Fibroblast of lung (primary cell): Measurements from ENCODE around the gene INPP5A. TPM values are rescaled to one million over a fixed set of nuclear protein-coding genes. Genes with fewer than 3 reads are reported as not detected.

Source experiments
- DNase-seq, 2 donors: peaks; one replicate each; pipeline versions ENCODE4 v3.0.0 to v3.0.0-alpha.2; 2010; ENCODE audit warnings: low read depth in 2 of 2
- H2AFZ ChIP-seq: 2 replicates; pipeline ENCODE4 v1.5.1; 2012; ENCODE audit warnings: low read length, control low read depth, inconsistent platforms
- H3K27ac ChIP-seq: 2 replicates; pipeline ENCODE4 v1.5.1; 2011; ENCODE audit warnings: low read length, control low read depth; ENCODE audit not compliant: insufficient read depth
- H3K27me3 ChIP-seq: 2 replicates; pipeline ENCODE4 v1.5.1; 2011; ENCODE audit warnings: mild to moderate bottlenecking, low read length; ENCODE audit not compliant: control insufficient read depth, insufficient read depth
- H3K36me3 ChIP-seq: 2 replicates; pipeline ENCODE4 v1.5.1; 2011; ENCODE audit warnings: low read length; ENCODE audit not compliant: control insufficient read depth, insufficient read depth
- H3K4me1 ChIP-seq: 2 replicates; pipeline ENCODE4 v1.5.1; 2011; ENCODE audit warnings: low read length; ENCODE audit not compliant: control insufficient read depth, insufficient read depth; ENCODE audit errors: extremely low read depth
- H3K4me2 ChIP-seq: 2 replicates; pipeline ENCODE4 v1.5.1; 2011; ENCODE audit warnings: low read length, control low read depth; ENCODE audit not compliant: insufficient read depth; ENCODE audit errors: extremely low read depth
- H3K4me3 ChIP-seq, 4 experiments: fragments of 200-600 bp in 1 of 4; sonication (generic) in 1 of 4; replicated peaks in 1 of 4; 2 replicates each; pipeline ENCODE4 v1.5.1; 2011 to 2016; ENCODE audit warnings: low read length in 4 of 4, low read depth in 3 of 4, mild to moderate bottlenecking in 3 of 4, control low read depth in 2 of 4, inconsistent platforms in 1 of 4, mixed read lengths in 1 of 4; ENCODE audit not compliant: insufficient read depth in 1 of 4; ENCODE audit errors: control extremely low read depth in 1 of 4
- H3K79me2 ChIP-seq: 2 replicates; pipeline ENCODE4 v1.5.1; 2012; ENCODE audit warnings: mild to moderate bottlenecking, low read length, inconsistent platforms; ENCODE audit not compliant: control insufficient read depth, insufficient read depth
- H3K9ac ChIP-seq: 2 replicates; pipeline ENCODE4 v1.5.1; 2011; ENCODE audit warnings: mild to moderate bottlenecking, low read length, control low read depth; ENCODE audit not compliant: insufficient read depth
- H3K9me3 ChIP-seq: 2 replicates; pipeline ENCODE4 v1.5.1; 2012; ENCODE audit warnings: low read depth, low read length; ENCODE audit not compliant: control insufficient read depth, insufficient read depth
- H4K20me1 ChIP-seq: 2 replicates; pipeline ENCODE4 v1.5.1; 2011; ENCODE audit warnings: low read length; ENCODE audit not compliant: control insufficient read depth, insufficient read depth; ENCODE audit errors: extremely low read depth
- EZH2 ChIP-seq: IDR thresholded peaks from 2 replicates; pipeline ENCODE4 v1.5.1; 2012; ENCODE audit warnings: low read length, control low read depth, mild to moderate bottlenecking; ENCODE audit errors: missing control alignments
- polyA plus RNA-seq, 2 donors: library from polyadenylated mRNA; depleted of rRNA in 1 of 2; stranded (reverse) in 1 of 2; unstranded in 1 of 2; fragments of >200 nt; gene quantifications; 2 replicates each; pipeline ENCODE4 v1.2.1, GENCODE V29; 2011 to 2012; ENCODE audit warnings: missing spikeins in 1 of 2
- total RNA-seq: library from RNA; depleted of rRNA; stranded (reverse); fragments of >200 nt; gene quantifications from 2 replicates; pipeline ENCODE4 v1.2.1, GENCODE V29; 2014
- TF ChIP-seq, protein P1 (sequence below), 2 donors: IDR thresholded peaks in 1 of 2; conservative IDR thresholded peaks in 1 of 2; 1 replicate in 1 of 2; 2 replicates in 1 of 2; pipeline ENCODE4 v1.5.1; 2011 to 2012; ENCODE audit warnings: low read length in 2 of 2, control low read depth in 1 of 2, inconsistent platforms in 1 of 2, low read depth in 1 of 2, mild to moderate bottlenecking in 1 of 2

INPP5A gene
- total and polyA plus RNA-seq, 2 donors (not counting 1 experiment from before 2014, with no cell fraction given) = 24.6 to 39.9 TPM

DNA sequence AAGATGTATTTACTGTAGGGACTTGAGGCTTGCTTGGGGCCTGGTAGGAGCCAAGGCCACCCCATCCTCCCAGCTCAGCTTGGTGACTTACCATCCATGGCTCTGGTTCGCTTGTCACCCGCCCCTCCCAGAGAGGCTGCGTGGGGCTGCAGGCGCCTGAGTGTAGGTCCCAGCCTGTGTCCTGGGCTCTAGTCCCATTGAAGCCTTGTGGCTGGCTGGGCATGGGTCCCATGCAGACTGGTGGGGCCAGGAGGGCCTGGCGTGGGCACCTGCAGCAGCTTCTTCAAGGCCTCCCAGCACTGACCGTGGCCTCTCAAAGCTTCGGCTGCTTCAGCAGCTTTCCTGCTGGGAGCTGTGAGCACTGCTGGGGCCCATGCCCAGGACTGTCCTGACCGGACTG is 118.1 kb downstream of the INPP5A start:
- Histone ChIP-seq H4K20me1 (no peaks in the 10 kb centered on the region), H3K4me1 (no peaks in the 10 kb centered on the region), H3K79me2 (no peaks in the 10 kb centered on the region), H3K4me2 (no peak overlapping the region), H3K9me3 (no peaks in the 10 kb centered on the region), H3K27ac (no peak overlapping the region), H2AFZ (no peak overlapping the region), H3K36me3 (peaks cover 7% of the 10 kb centered on the region), H3K4me3 (no peak overlapping the region), H3K9ac (no peak overlapping the region), H3K27me3 (no peaks in the 10 kb centered on the region)
- no peak for TF ChIP-seq EZH2
- TF ChIP-seq, protein P1, sequence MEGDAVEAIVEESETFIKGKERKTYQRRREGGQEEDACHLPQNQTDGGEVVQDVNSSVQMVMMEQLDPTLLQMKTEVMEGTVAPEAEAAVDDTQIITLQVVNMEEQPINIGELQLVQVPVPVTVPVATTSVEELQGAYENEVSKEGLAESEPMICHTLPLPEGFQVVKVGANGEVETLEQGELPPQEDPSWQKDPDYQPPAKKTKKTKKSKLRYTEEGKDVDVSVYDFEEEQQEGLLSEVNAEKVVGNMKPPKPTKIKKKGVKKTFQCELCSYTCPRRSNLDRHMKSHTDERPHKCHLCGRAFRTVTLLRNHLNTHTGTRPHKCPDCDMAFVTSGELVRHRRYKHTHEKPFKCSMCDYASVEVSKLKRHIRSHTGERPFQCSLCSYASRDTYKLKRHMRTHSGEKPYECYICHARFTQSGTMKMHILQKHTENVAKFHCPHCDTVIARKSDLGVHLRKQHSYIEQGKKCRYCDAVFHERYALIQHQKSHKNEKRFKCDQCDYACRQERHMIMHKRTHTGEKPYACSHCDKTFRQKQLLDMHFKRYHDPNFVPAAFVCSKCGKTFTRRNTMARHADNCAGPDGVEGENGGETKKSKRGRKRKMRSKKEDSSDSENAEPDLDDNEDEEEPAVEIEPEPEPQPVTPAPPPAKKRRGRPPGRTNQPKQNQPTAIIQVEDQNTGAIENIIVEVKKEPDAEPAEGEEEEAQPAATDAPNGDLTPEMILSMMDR (conservative IDR thresholded peaks at IDR 0.05 in 1 of 2, IDR thresholded peaks at IDR 0.05 in 1 of 2; ENCODE audit: low read depth in 1 of 2, low read length in 2 of 2) = no peak
- no peak for DNase-seq

DNA sequence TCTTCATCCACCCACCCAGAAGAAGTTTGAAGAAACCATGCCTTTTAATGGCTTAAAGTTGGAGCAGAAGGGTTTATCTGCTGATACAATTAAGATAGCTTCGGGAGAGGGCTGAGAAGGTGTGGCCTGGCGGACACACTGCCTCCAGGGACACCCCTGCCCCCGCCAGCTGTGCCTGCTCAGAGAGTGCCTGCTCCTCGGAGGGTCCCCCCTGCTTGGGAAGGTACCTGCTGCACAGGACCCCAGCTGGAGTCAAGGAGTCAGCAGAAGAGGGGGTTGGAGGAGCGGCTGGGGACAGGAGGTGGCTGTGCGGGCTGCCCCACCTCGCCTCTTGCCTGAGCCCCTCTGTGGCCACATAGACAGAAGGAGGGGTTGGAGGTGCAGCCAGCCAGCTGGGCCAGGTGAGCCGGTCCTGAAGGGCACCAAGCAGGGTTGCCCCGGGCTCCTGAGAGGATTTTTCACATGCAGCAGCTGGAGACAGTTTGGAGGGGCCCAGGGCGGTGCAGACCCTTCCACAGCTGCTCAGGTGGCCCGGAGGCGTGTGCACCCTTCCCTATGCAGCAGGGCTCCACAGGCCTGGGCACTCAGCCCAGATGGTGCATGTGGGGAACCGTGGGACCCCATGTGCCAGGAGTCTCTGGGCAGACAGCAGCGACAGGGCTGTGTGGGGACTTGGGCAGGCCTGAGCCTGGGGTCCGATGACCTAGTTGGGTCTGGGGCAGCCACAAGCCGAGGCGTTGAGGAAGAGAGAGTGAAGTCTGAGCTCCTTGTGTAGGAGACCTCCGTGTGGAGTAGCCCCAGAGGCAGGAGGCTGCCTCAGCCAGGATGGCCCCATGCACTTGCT is 118.9 kb downstream of the INPP5A start:
- Histone ChIP-seq H3K27ac (no peak overlapping the region), H3K36me3 (peaks cover 7% of the 10 kb centered on the region), H3K9me3 (no peaks in the 10 kb centered on the region), H3K4me1 (no peaks in the 10 kb centered on the region), H3K4me3 (no peak overlapping the region), H2AFZ (no peak overlapping the region), H3K9ac (no peak overlapping the region), H4K20me1 (no peaks in the 10 kb centered on the region), H3K4me2 (no peak overlapping the region), H3K79me2 (no peaks in the 10 kb centered on the region), H3K27me3 (no peaks in the 10 kb centered on the region)
- no peak for DNase-seq
- TF ChIP-seq, protein P1 (conservative IDR thresholded peaks at IDR 0.05 in 1 of 2, IDR thresholded peaks at IDR 0.05 in 1 of 2; ENCODE audit: low read depth in 1 of 2, low read length in 2 of 2) = no peak
- no peak for TF ChIP-seq EZH2

DNA sequence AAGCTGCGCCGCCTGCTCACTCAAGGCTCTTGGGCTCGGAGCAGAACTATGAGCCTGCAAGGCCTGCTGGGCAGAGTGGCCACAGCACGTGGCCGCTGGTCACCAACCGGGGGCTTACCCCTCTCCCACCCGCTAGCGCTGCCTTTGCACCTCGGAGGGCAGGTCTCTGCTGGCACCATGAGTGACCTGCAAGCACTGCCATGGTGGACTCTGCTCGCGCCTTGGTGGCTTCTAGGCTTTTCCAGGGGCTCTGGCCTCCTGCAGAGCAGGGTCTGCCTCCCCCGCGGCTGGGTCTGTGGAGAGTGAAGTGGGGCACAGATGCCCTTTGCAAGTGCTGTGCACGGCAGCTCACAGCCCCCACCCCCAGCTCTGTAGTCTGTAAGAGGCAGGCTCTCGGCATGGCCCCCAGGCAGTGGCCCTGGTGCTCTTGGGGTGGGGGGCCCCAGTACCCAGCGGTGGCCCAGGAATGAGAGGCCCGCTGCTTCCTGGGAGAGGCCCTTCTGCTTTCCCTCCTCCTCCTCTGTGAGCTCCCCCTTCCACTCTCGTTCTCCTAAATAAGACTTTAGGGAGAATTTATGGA is 119.6 kb downstream of the INPP5A start:
- H3K4me1 ChIP-seq = no peaks in the 10 kb centered on the region
- no peak overlapping the region for H3K4me2 ChIP-seq
- no peaks in the 10 kb centered on the region for H3K9me3 ChIP-seq
- no peak overlapping the region for H3K27ac ChIP-seq
- no peaks in the 10 kb centered on the region for H3K79me2 ChIP-seq
- no peaks in the 10 kb centered on the region for H3K27me3 ChIP-seq
- no peak overlapping the region for H3K9ac ChIP-seq
- H3K36me3 ChIP-seq = peaks cover 7% of the 10 kb centered on the region
- H3K4me3 ChIP-seq = no peak overlapping the region
- TF ChIP-seq EZH2 = no peak
- TF ChIP-seq, protein P1 (conservative IDR thresholded peaks at IDR 0.05 in 1 of 2, IDR thresholded peaks at IDR 0.05 in 1 of 2; ENCODE audit: low read depth in 1 of 2, low read length in 2 of 2) = no peak
- H4K20me1 ChIP-seq = no peaks in the 10 kb centered on the region
- no peak overlapping the region for H2AFZ ChIP-seq
- DNase-seq = no peak
